Endometrium (tissue), 2 donors: ENCODE measurements around the gene HP.
"Not testable (repeated sequence)": the region's sequence is repeated elsewhere in the genome, so short reads cannot be mapped to it uniquely, and the experiment has no call there.

Experiments
- FAIRE-seq: peaks from 2 replicates; lab custom pipeline; 2012; peaks lifted over from hg19 to GRCh38; lab: Jason Lieb, UNC
- donor health status: control.
- donor health status: control.

HP gene

GRCh38 chr16:72043539-72043938, 10.8 kb upstream of the HP start:
- FAIRE-seq: no peak

- FAIRE-seq: no peak
These were observed 10.0 kb upstream of the HP start for GRCh38 chr16:72044296-72044695.

DNA sequence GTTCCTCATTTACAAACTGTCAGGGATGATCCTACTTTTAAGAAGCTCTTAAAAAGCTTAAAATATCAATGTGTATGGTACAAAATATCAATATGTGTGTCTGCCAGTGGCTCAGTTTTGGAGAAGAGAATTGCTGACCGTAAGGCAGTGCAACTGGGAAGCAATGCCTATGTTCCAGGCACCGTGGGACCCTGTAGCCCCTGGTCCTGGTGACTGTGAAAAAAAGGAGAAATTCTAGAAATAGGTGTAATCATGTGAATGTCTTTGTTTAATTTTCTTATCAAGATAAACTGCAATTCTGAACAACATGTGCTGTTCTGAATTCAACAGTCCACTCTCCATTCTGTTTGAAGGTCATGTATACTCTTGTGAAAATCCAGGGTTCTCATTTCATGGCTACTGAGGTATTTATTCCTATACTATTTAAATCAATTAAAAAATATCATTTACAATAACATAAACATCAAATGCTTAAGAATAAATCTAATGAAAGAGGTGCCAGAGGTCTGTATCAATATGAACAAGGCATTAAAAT, 9.4 kb upstream of the HP start:
- FAIRE-seq: no peak

DNA sequence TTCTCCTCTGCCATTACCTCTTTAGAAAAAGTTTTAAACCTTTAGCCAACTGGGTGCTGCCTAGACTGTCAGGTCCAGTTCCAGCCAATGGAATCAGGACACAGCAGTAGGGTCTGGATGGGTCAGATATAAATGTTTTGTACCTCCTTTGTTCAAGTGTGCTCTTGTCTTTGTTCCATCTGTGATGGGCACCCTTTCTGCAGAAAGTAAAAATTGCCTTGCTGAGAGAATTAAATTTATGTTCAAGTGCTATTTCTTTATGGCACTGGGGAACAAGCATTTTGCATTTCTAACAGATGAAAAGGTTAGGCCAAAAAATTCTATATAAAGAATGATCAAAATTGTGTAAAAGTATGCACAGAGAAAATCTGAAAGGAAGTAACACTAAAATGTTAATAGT, 5.2 kb upstream of the HP start:
- FAIRE-seq: no peak

GRCh38 chr16:72050769-72051464, 3.4 kb upstream of the HP start:
- no peak for FAIRE-seq

DNA sequence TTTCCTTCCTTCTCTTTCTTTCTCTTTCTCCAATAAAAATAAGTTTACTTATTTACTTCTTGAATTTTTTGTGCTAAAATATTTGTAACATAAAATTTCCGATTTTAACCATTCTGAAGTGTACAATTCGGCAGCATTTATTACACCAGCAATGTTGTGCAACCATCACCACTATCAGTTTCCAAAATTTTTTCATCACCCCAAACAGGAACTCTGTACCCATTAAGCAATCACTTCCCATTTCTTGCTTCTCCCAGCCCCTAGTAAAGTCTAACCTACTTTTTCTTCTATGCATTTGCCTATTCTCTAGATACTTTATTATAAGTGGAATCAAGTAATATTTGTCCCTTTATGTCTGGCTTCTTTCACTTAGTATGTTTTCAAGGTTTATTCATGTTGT, 2.5 kb upstream of the HP start:
- no peak for FAIRE-seq

GRCh38 chr16:72055911-72056310, 1.6 kb downstream of the HP start:
- no peak for FAIRE-seq

GRCh38 chr16:72057313-72057712, 3.0 kb downstream of the HP start:
- not testable (repeated sequence) for FAIRE-seq

GRCh38 chr16:72059060-72059459, 4.8 kb downstream of the HP start:
- not testable (repeated sequence) for FAIRE-seq

GRCh38 chr16:72060405-72060804, 6.1 kb downstream of the HP start:
- no peak for FAIRE-seq

GRCh38 chr16:72061564-72061963, 7.3 kb downstream of the HP start:
- FAIRE-seq: no peak

GRCh38 chr16:72064361-72064894, 10.1 kb downstream of the HP start:
- FAIRE-seq: no peak

DNA sequence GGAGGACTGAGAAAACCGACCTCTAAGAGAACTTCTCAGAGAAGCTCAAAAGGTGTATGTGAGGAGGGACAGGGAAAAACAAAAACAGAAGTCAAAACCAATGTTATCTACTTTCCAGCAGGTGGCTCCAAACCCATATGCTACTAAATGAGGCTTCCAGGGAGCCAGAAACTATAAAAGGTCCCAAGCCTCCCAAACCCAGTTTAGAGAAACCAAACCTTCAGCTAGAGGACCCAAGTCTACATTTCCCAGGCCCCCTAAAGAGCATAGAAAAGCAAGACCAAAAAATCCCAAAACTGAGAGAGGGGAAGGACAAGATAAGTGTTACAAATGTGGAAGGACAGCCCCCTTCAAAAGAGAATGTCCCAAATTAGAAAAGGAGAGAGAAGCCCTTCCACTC, 12.4 kb downstream of the HP start:
- no peak for FAIRE-seq

GRCh38 chr16:72068930-72069329, 14.6 kb downstream of the HP start:
- no peak for FAIRE-seq

DNA sequence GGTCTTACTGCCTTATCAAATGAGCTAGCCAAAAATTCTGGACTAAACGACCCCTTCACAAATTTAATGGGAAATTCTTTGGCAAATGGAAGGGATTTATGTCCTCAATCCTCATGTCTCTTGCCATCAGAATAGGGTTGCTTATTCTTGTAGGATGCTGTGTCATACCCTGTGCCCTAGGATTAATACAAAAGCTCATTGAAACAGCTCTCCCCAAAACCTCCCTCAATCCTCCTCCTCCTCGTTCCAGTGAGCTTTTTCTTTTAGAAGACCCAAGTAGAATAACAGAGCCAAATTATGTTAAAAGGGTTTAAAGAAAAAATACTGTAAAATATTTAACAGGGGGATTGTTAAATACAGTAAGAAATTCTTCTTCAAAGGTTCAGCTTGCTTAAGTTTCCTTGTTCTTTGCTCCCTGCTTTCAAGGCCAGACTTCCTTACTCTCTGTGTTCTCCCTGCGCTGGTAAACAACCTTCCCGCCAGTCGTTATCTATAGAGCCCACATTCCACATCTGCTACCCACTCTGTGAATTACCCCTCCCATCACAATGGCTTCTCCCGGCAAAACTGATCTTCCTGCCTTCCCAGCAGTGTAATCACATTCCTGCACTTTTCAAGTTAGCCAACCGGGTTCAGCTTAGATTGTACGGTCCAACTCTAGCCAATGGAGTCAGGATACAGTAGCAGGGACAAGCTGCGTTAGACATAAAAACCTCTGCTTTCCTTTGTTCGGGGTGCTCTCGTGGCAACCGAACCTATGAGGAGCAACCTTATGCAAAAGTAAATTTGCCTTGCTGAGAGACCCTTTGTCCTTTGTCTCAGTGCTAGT, 18.4 kb downstream of the HP start:
- FAIRE-seq: no peak

DNA sequence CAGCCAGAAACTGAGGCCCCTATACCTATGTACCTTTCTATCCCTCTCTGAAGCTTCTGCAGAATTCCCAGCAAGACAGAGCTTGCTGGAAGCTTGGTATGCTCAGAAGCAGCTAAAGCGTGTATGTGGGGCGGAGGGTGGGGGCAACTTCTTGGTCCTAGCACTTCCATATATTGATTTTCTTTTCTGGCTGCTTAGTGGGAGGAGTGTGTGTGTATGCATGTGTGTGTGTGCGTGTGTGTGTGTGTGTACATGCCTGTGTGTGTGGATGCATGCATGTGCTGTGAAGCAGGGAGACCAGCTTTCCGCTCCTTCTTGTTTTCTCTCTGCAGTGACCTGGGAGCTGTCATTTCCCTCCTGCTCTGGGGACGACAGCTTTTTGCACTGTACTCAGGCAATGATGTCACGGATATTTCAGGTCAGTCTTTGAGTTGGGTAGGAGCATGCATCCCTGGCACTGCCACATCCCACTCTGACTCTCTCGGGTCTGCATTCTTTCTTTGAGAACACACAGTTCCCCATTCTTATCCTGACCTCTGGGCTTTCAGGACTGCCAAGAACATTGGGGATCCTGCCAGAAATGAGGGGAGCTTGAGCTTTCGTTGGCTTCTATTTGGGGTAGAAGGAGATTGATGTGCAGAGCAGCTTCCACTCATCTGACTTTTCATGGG, 19.4 kb downstream of the HP start:
- no peak for FAIRE-seq

DNA sequence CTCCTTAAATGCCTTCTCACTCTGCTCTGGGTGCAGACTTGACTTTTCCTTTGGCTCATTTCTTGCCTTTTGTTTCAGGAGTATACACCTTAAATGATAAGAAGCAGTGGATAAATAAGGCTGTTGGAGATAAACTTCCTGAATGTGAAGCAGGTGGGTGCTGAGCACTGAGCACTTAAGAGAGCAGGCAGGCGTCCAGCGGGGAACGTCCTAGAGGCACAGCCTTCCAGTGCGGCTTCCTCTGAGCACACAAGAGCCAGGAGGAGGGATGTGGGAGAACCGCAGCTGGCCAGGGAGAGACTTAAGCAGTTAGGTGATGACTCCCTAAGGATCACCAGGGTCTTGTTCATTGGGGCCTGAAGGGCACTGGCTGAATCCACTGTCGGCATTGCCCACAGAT, 20.8 kb downstream of the HP start:
- not testable (repeated sequence) for FAIRE-seq

DNA sequence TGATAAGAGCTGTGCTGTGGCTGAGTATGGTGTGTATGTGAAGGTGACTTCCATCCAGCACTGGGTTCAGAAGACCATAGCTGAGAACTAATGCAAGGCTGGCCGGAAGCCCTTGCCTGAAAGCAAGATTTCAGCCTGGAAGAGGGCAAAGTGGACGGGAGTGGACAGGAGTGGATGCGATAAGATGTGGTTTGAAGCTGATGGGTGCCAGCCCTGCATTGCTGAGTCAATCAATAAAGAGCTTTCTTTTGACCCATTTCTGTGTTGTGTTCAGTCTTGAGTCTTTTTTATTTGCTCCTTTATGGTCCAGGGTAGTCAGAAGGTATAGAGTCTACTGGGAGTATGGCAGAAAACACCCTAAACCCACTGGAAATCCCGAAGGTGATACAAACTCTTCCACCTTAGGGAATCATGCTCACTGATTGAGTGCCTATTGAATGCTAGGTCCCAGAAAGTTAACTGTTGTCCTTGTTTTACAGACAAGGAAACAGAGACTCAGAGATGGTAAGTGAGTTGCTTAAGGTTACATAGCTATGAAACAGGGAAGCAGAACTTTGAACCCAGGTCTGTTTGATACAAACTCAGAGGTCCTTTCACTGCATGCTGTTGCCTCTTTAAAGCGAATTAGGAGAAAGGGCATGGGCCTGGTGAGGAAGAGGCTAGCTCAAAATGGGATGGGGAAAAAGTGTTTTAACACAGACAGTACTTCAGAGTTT, 22.8 kb downstream of the HP start:
- not testable (repeated sequence) for FAIRE-seq

DNA sequence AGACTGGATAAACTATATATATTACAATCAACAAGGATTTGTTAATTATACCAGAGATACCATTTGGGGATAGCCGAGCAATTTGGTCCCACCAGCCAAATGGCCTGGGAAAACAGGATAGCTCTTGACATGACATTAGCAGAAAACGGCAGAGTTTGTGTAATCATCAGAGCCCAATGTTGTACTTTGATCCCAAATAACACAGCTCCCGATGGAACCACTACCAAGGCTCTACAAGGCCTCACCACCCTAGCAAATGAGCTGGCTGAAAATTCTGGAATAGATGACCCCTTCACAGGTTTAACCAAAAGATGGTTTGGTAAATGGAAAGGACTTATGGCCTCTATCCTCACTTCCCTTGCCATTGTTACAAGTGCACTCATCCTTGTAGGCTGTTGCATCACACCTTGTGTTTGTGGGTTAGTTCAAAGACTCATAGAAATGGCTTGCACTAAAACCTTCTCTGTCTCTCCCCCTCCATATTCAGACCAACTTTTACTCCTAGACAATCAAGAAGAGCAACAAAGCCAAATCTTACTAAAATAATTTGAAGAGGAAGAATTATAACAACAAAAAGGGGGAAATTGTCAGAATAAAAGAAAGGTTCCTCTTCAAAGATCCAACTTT, 29.6 kb downstream of the HP start:
- no peak for FAIRE-seq

GRCh38 chr16:72084445-72084844, 30.1 kb downstream of the HP start:
- no peak for FAIRE-seq

- FAIRE-seq: no peak
These were observed 30.7 kb downstream of the HP start for GRCh38 chr16:72085002-72085401.
